ENCODE measurements around the gene MAGEB4.

DNA sequence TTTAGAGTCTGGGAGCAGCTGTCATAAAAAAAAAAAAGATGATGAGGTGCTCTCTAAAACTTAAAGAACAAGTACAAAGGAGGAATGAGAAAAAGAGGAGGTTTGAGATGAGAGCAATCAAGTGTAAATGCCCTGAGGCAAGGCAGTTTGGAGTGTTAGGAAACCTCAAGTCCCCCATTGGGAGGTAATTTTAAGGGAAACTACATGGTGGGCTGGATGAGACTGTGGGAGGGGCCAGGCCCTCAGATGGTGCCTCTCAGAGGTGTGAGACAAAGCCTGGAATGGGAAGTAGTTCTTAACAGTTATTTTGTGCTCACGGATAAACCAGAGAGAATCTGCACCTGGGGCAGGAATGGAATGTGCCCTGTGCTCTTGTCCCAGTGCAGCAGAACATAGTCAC is 13.3 kb upstream of the MAGEB4 start:
- TF ChIP-seq, protein P1, sequence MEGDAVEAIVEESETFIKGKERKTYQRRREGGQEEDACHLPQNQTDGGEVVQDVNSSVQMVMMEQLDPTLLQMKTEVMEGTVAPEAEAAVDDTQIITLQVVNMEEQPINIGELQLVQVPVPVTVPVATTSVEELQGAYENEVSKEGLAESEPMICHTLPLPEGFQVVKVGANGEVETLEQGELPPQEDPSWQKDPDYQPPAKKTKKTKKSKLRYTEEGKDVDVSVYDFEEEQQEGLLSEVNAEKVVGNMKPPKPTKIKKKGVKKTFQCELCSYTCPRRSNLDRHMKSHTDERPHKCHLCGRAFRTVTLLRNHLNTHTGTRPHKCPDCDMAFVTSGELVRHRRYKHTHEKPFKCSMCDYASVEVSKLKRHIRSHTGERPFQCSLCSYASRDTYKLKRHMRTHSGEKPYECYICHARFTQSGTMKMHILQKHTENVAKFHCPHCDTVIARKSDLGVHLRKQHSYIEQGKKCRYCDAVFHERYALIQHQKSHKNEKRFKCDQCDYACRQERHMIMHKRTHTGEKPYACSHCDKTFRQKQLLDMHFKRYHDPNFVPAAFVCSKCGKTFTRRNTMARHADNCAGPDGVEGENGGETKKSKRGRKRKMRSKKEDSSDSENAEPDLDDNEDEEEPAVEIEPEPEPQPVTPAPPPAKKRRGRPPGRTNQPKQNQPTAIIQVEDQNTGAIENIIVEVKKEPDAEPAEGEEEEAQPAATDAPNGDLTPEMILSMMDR (IDR thresholded peaks at IDR 0.05), result no peak
- no peak for TF ChIP-seq POLR2A (IDR thresholded peaks at IDR 0.05)
